ENCODE data around the gene INPP5K.

INPP5K gene

GRCh38 chr17:1488826-1489270 is 27.6 kb downstream of the INPP5K start:
- peak overlapping the region; percentile 82 for H3K9ac ChIP-seq (ENCODE audit: low read length)
- H3K9me3 ChIP-seq (ENCODE audit: control insufficient read depth, low read length) = no peaks in the 10 kb centered on the region
- H2BK5ac ChIP-seq (ENCODE audit: low read depth, low read length, poor library complexity, severe bottlenecking) = no peak overlapping the region
- peak overlapping the region; percentile 87 for H2AK5ac ChIP-seq (ENCODE audit: low read length, severe bottlenecking)
- H3K14ac ChIP-seq (ENCODE audit: low read length in 2 of 2) = no peak overlapping the region
- H3K4me3 ChIP-seq (ENCODE audit: insufficient read depth in 1 of 2, low read depth in 1 of 2, low read length in 2 of 2) = peak overlapping the region in 1 of 2 experiments; percentile 73
- no peak overlapping the region for H3K23ac ChIP-seq (ENCODE audit: low read length in 2 of 2)
- peak overlapping the region; percentile 52 for H2BK120ac ChIP-seq (ENCODE audit: low read depth, low read length)
- H4K8ac ChIP-seq (ENCODE audit: low read length) = peak overlapping the region; percentile 10
- H2BK12ac ChIP-seq (ENCODE audit: low read length in 2 of 2) = no peak overlapping the region
- H2BK15ac ChIP-seq (ENCODE audit: low read depth, poor library complexity, severe bottlenecking) = peak overlapping the region; percentile 1
- H3K36me3 ChIP-seq (ENCODE audit: control insufficient read depth in 1 of 2, insufficient read depth in 2 of 2, low read depth in 1 of 2, low read length in 2 of 2) = peaks cover 3 to 5% of the 10 kb centered on the region in 2 experiments
- 71% methylated on average over 7 of the region's 7 CpGs for WGBS
- peak; percentile 18 for DNase-seq
- no peaks in the 10 kb centered on the region for H3K27me3 ChIP-seq (ENCODE audit: control insufficient read depth in 1 of 2, insufficient read depth in 1 of 2, low read length in 2 of 2)
- peak overlapping the region; percentile 6 to 85 for H3K18ac ChIP-seq (ENCODE audit: low read depth in 1 of 2, low read length in 2 of 2)
- peak overlapping the region in 1 of 2 experiments; percentile 93 for H3K4ac ChIP-seq (ENCODE audit: low read depth in 1 of 2, low read length in 2 of 2)
- H3K27ac ChIP-seq (ENCODE audit: low read length, poor library complexity, severe bottlenecking) = peak overlapping the region; percentile 82
- H3K4me1 ChIP-seq (ENCODE audit: control insufficient read depth, insufficient read depth, low read depth, low read length) = peaks cover 55% of the 10 kb centered on the region
- H3K79me1 ChIP-seq (replicated peaks; ENCODE audit: low read length, poor library complexity, severe bottlenecking) = peaks cover 11% of the 10 kb centered on the region
- no peak overlapping the region for H3K4me2 ChIP-seq (ENCODE audit: low read length, poor library complexity, severe bottlenecking)
- H4K91ac ChIP-seq (ENCODE audit: low read length) = peak overlapping the region; percentile 41
- H2AFZ ChIP-seq (ENCODE audit: low read depth, low read length) = no peak overlapping the region

- Histone ChIP-seq H3K18ac (ENCODE audit: low read depth in 1 of 2, low read length in 2 of 2) (peak overlapping the region; percentile 47 to 85), H2AK5ac (ENCODE audit: low read length, severe bottlenecking) (peak overlapping the region; percentile 87), H3K9me3 (ENCODE audit: control insufficient read depth, low read length) (no peaks in the 10 kb centered on the region), H3K79me1 (replicated peaks; ENCODE audit: low read length, poor library complexity, severe bottlenecking) (peaks cover 16% of the 10 kb centered on the region), H3K27me3 (ENCODE audit: control insufficient read depth in 1 of 2, insufficient read depth in 1 of 2, low read length in 2 of 2) (no peaks in the 10 kb centered on the region), H2AFZ (ENCODE audit: low read depth, low read length) (no peak overlapping the region), H3K14ac (ENCODE audit: low read length in 2 of 2) (peak overlapping the region in 1 of 2 experiments; percentile 87), H3K4me3 (ENCODE audit: insufficient read depth in 1 of 2, low read depth in 1 of 2, low read length in 2 of 2) (peak overlapping the region; percentile 45 to 73), H3K4me2 (ENCODE audit: low read length, poor library complexity, severe bottlenecking) (peak overlapping the region; percentile 71), H3K23ac (ENCODE audit: low read length in 2 of 2) (peak overlapping the region in 1 of 2 experiments; percentile 61), H3K36me3 (ENCODE audit: control insufficient read depth in 1 of 2, insufficient read depth in 2 of 2, low read depth in 1 of 2, low read length in 2 of 2) (peaks cover 7 to 11% of the 10 kb centered on the region in 2 experiments), H2BK5ac (ENCODE audit: low read depth, low read length, poor library complexity, severe bottlenecking) (peak overlapping the region; percentile 50), H4K8ac (ENCODE audit: low read length) (peak overlapping the region; percentile 64), H3K27ac (ENCODE audit: low read length, poor library complexity, severe bottlenecking) (peak overlapping the region; percentile 83), H3K4ac (ENCODE audit: low read depth in 1 of 2, low read length in 2 of 2) (peak overlapping the region; percentile 63 to 93), H3K4me1 (ENCODE audit: control insufficient read depth, insufficient read depth, low read depth, low read length) (peaks cover 55% of the 10 kb centered on the region), H4K91ac (ENCODE audit: low read length) (peak overlapping the region; percentile 90), H2BK15ac (ENCODE audit: low read depth, poor library complexity, severe bottlenecking) (peak overlapping the region; percentile 12), H3K9ac (ENCODE audit: low read length) (peak overlapping the region; percentile 82), H2BK120ac (ENCODE audit: low read depth, low read length) (peak overlapping the region; percentile 94), H2BK12ac (ENCODE audit: low read length in 2 of 2) (peak overlapping the region; percentile 44 to 96)
- WGBS = 2% methylated on average over 56 of the region's 72 CpGs
- DNase-seq = peak; percentile 88
Measured at GRCh38 chr17:1487939-1488825, 28.2 kb downstream of the INPP5K start.

- peak overlapping the region; percentile 93 for H4K8ac ChIP-seq (ENCODE audit: low read length)
- H3K4me1 ChIP-seq (ENCODE audit: control insufficient read depth, insufficient read depth, low read depth, low read length) = peaks cover 50% of the 10 kb centered on the region
- H2AK5ac ChIP-seq (ENCODE audit: low read length, severe bottlenecking) = peak overlapping the region; percentile 70
- no peak overlapping the region for H2AFZ ChIP-seq (ENCODE audit: low read depth, low read length)
- H4K91ac ChIP-seq (ENCODE audit: low read length) = peak overlapping the region; percentile 83
- peak overlapping the region; percentile 81 to 84 for H2BK12ac ChIP-seq (ENCODE audit: low read length in 2 of 2)
- peak overlapping the region; percentile 58 for H3K4me2 ChIP-seq (ENCODE audit: low read length, poor library complexity, severe bottlenecking)
- H3K27ac ChIP-seq (ENCODE audit: low read length, poor library complexity, severe bottlenecking) = peak overlapping the region; percentile 83
- peak overlapping the region; percentile 4 for H2BK5ac ChIP-seq (ENCODE audit: low read depth, low read length, poor library complexity, severe bottlenecking)
- H3K23ac ChIP-seq (ENCODE audit: low read length in 2 of 2) = no peak overlapping the region
- WGBS = 19% methylated on average over 73 of the region's 74 CpGs
- H3K79me1 ChIP-seq (replicated peaks; ENCODE audit: low read length, poor library complexity, severe bottlenecking) = peaks cover 20% of the 10 kb centered on the region
- no peaks in the 10 kb centered on the region for H3K9me3 ChIP-seq (ENCODE audit: control insufficient read depth, low read length)
- peak overlapping the region; percentile 94 for H2BK120ac ChIP-seq (ENCODE audit: low read depth, low read length)
- DNase-seq = peak; percentile 81
- no peaks in the 10 kb centered on the region for H3K27me3 ChIP-seq (ENCODE audit: control insufficient read depth in 1 of 2, insufficient read depth in 1 of 2, low read length in 2 of 2)
- peak overlapping the region; percentile 95 for H2BK15ac ChIP-seq (ENCODE audit: low read depth, poor library complexity, severe bottlenecking)
- peak overlapping the region; percentile 82 for H3K9ac ChIP-seq (ENCODE audit: low read length)
- H3K4ac ChIP-seq (ENCODE audit: low read depth in 1 of 2, low read length in 2 of 2) = peak overlapping the region; percentile 56 to 72
- peaks cover 16 to 22% of the 10 kb centered on the region in 2 experiments for H3K36me3 ChIP-seq (ENCODE audit: control insufficient read depth in 1 of 2, insufficient read depth in 2 of 2, low read depth in 1 of 2, low read length in 2 of 2)
- H3K18ac ChIP-seq (ENCODE audit: low read depth in 1 of 2, low read length in 2 of 2) = peak overlapping the region; percentile 41 to 75
- H3K14ac ChIP-seq (ENCODE audit: low read length in 2 of 2) = no peak overlapping the region
- peak overlapping the region; percentile 11 to 73 for H3K4me3 ChIP-seq (ENCODE audit: insufficient read depth in 1 of 2, low read depth in 1 of 2, low read length in 2 of 2)
Measured at GRCh38 chr17:1486802-1487695, 29.4 kb downstream of the INPP5K start.

Data from mesenchymal stem cell (in vitro differentiated cells and primary cell).